ENCODE results near the gene CYP39A1. TPM values are rescaled to one million over a fixed set of nuclear protein-coding genes. Genes with fewer than 3 reads are reported as not detected.

Gene CYP39A1
- total RNA-seq, 1 experiment from 2014 or later = 0.54 TPM

GRCh38 chr6:46528961-46529750, 123.5 kb downstream of the CYP39A1 start:
- no peaks in the 10 kb centered on the region for H4K20me1 ChIP-seq (ENCODE audit: insufficient read depth)
- H3K27me3 ChIP-seq (ENCODE audit: insufficient read depth, low read length) = no peaks in the 10 kb centered on the region
- no peak for ATAC-seq
- no peak overlapping the region for H3K4me2 ChIP-seq (ENCODE audit: low read length)
- no peak overlapping the region for H3K4me3 ChIP-seq (replicated peaks in 1 of 2; ENCODE audit: low read depth in 1 of 2, low read length in 2 of 2)
- no peaks in the 10 kb centered on the region for H3K4me1 ChIP-seq (ENCODE audit: control insufficient read depth in 1 of 2, insufficient read depth in 2 of 2, low read length in 2 of 2)
- H3K79me2 ChIP-seq (ENCODE audit: insufficient read depth, low read length) = no peaks in the 10 kb centered on the region
- no peaks in the 10 kb centered on the region for H3K9me3 ChIP-seq (ENCODE audit: control insufficient read depth in 1 of 2, insufficient read depth in 1 of 2, low read depth in 1 of 2, low read length in 2 of 2)
- TF ChIP-seq CBX3 (IDR thresholded peaks at IDR 0.05; ENCODE audit: low read depth) = no peak
- TF ChIP-seq EZH2phosphoT487 (IDR thresholded peaks at IDR 0.05; ENCODE audit: borderline replicate concordance) = no peak
- no peak for TF ChIP-seq JUND (IDR thresholded peaks at IDR 0.05)
- TF ChIP-seq POLR2AphosphoS5 (IDR thresholded peaks at IDR 0.05; ENCODE audit: low read depth, low read length) = no peak
- no peak for TF ChIP-seq CTCF (IDR thresholded peaks at IDR 0.05 in 2 of 3, conservative IDR thresholded peaks at IDR 0.05 in 1 of 3; ENCODE audit: borderline replicate concordance in 1 of 3, insufficient read depth in 1 of 3, low read depth in 2 of 3, low read length in 2 of 3)
- no peak for TF ChIP-seq YY1 (IDR thresholded peaks at IDR 0.05; ENCODE audit: extremely low read depth, insufficient replicate concordance, low read depth, low read length)
- no peak for TF ChIP-seq RAD21 (IDR thresholded peaks at IDR 0.05; ENCODE audit: low read depth)
- TF ChIP-seq EGR1 (IDR thresholded peaks at IDR 0.05; ENCODE audit: low read depth) = no peak
- no peak for TF ChIP-seq MAX (IDR thresholded peaks at IDR 0.05)
- no peak for TF ChIP-seq POLR2A (IDR thresholded peaks at IDR 0.05; ENCODE audit: borderline replicate concordance, extremely low read depth, insufficient read depth, insufficient read length)
- no peak for TF ChIP-seq ELF1 (IDR thresholded peaks at IDR 0.05; ENCODE audit: borderline replicate concordance, low read depth)
- TF ChIP-seq SRF (IDR thresholded peaks at IDR 0.05; ENCODE audit: low read depth) = no peak
- RAD21 ChIA-PET (ENCODE audit: low non-redundant PET in 1 of 2, low total read pairs in 2 of 2, uncharacterized antibody in 2 of 2, unreplicated experiment in 2 of 2) = no interaction called here
- no peaks in the 10 kb centered on the region for H3K36me3 ChIP-seq (ENCODE audit: control insufficient read depth in 1 of 2, insufficient read depth in 2 of 2, low read length in 2 of 2)
- intact Hi-C loops (cut with micrococcal nuclease) = no loop called here
- CTCF ChIA-PET = no interaction called here
- no peak for DNase-seq (ENCODE audit: low read depth, low spot score)
- POLR2A ChIA-PET = no interaction called here
- no peak overlapping the region for H3K9ac ChIP-seq (ENCODE audit: low read length)
- H3K27ac ChIP-seq (ENCODE audit: low read depth, low read length) = no peak overlapping the region
- H2AFZ ChIP-seq (ENCODE audit: low read depth, low read length, poor library complexity, severe bottlenecking) = no peak overlapping the region
- BruUV-seq (replicated peaks) = no TSS peak
- H3K9me2 ChIP-seq (ENCODE audit: insufficient read depth) = no peaks in the 10 kb centered on the region
